TTC549 (cell line): ENCODE results near the gene UGCG.
"Not testable (repeated sequence)": the region's sequence is repeated elsewhere in the genome, so short reads cannot be mapped to it uniquely, and the experiment has no call there.

Experiments
- FAIRE-seq: peaks from 2 replicates; lab custom pipeline; 2012; peaks lifted over from hg19 to GRCh38; lab: Jason Lieb, UNC

Gene UGCG

GRCh38 chr9:111895996-111896941, at the start of gene UGCG:
Gene UGCG, plus strand, starts transcription at chr9:111896814. Its CDS starts 402 bp downstream, at chr9:111897216.
- FAIRE-seq = no peak

- no peak for FAIRE-seq
Measured at GRCh38 chr9:111851553-111851952, 45.1 kb upstream of the UGCG start.

- FAIRE-seq = no peak
Measured at GRCh38 chr9:111852291-111852690, 44.3 kb upstream of the UGCG start.

- FAIRE-seq = no peak
Measured at GRCh38 chr9:111853450-111853827, 43.2 kb upstream of the UGCG start.

- no peak for FAIRE-seq
Measured at GRCh38 chr9:111854799-111855198, 41.8 kb upstream of the UGCG start.

- no peak for FAIRE-seq
Measured at GRCh38 chr9:111857555-111858211, 38.9 kb upstream of the UGCG start.

GRCh38 chr9:111860443-111860842, 36.2 kb upstream of the UGCG start:
- no peak for FAIRE-seq

- no peak for FAIRE-seq
Measured at GRCh38 chr9:111863636-111864035, 33.0 kb upstream of the UGCG start.

GRCh38 chr9:111866976-111867375, 29.6 kb upstream of the UGCG start:
- no peak for FAIRE-seq

- FAIRE-seq = no peak
Measured at GRCh38 chr9:111868475-111868874, 28.1 kb upstream of the UGCG start.

- no peak for FAIRE-seq
Measured at GRCh38 chr9:111870774-111871498, 25.7 kb upstream of the UGCG start.

- FAIRE-seq = no peak
Measured at GRCh38 chr9:111871499-111871855, 25.1 kb upstream of the UGCG start.

- FAIRE-seq = no peak
Measured at GRCh38 chr9:111872886-111873285, 23.7 kb upstream of the UGCG start.

- FAIRE-seq = no peak
Measured at GRCh38 chr9:111873901-111874300, 22.7 kb upstream of the UGCG start.

GRCh38 chr9:111874500-111874899, 22.1 kb upstream of the UGCG start:
- FAIRE-seq = no peak

- not testable (repeated sequence) for FAIRE-seq
Measured at GRCh38 chr9:111875291-111875690, 21.3 kb upstream of the UGCG start.

- not testable (repeated sequence) for FAIRE-seq
Measured at GRCh38 chr9:111875691-111876090, 20.9 kb upstream of the UGCG start.

GRCh38 chr9:111876179-111876578, 20.4 kb upstream of the UGCG start:
- FAIRE-seq = no peak

- FAIRE-seq = no peak
Measured at GRCh38 chr9:111877420-111877819, 19.2 kb upstream of the UGCG start.

- no peak for FAIRE-seq
Measured at GRCh38 chr9:111878946-111879345, 17.7 kb upstream of the UGCG start.

- no peak for FAIRE-seq
Measured at GRCh38 chr9:111886983-111887718, 9.5 kb upstream of the UGCG start.

- no peak for FAIRE-seq
Measured at GRCh38 chr9:111890334-111890733, 6.3 kb upstream of the UGCG start.
